GM23338 (cell line): ENCODE results near the gene GUCA2A. TPM values are rescaled to one million over a fixed set of nuclear protein-coding genes. Genes with fewer than 3 reads are reported as not detected.

Experiments
- ATAC-seq: fragments of 200-7000 bp; cut with Tn5 transposase; 3 replicates; pipeline ENCODE4 v1.9.1; 2020
- DNase-seq: peaks from one replicate; pipeline ENCODE4 v3.0.0-alpha.2; 2015; ENCODE audit warnings: low spot score
- H2AFZ ChIP-seq: fragments of 200-600 bp; sonication (generic); 2 replicates; pipeline ENCODE4 v1.8.0; 2016; ENCODE audit warnings: antibody characterized with exemption, mild to moderate bottlenecking, moderate library complexity
- H3F3A ChIP-seq: fragments of 200-600 bp; sonication (generic); replicated peaks from 2 replicates; pipeline ENCODE4 v1.8.0; 2017; ENCODE audit warnings: antibody characterized with exemption, mixed run types, low read depth
- H3K27ac ChIP-seq: fragments of 200-600 bp; sonication (generic); 2 replicates; pipeline ENCODE4 v1.6.1; 2016; ENCODE audit warnings: low read depth
- H3K27me3 ChIP-seq: fragments of 200-600 bp; sonication (generic); 2 replicates; pipeline ENCODE4 v1.8.0; 2016; ENCODE audit warnings: mild to moderate bottlenecking, mixed run types, moderate library complexity; ENCODE audit not compliant: insufficient read depth
- H3K36me3 ChIP-seq: fragments of 200-600 bp; sonication (generic); 2 replicates; pipeline ENCODE4 v1.8.0; 2016; ENCODE audit warnings: mild to moderate bottlenecking; ENCODE audit not compliant: insufficient read depth
- H3K4me1 ChIP-seq: fragments of 200-600 bp; sonication (generic); 2 replicates; pipeline ENCODE4 v1.8.0; 2016; ENCODE audit warnings: mild to moderate bottlenecking, moderate library complexity; ENCODE audit not compliant: insufficient read depth
- H3K4me2 ChIP-seq: fragments of 200-600 bp; sonication (generic); 2 replicates; pipeline ENCODE4 v1.7.1; 2017; ENCODE audit warnings: mixed run types
- H3K4me3 ChIP-seq: fragments of 200-600 bp; sonication (generic); 2 replicates; pipeline ENCODE4 v1.6.1; 2016; ENCODE audit warnings: mixed run types
- H3K79me2 ChIP-seq: fragments of 200-600 bp; sonication (generic); replicated peaks from 2 replicates; pipeline ENCODE4 v1.8.0; 2017; ENCODE audit warnings: mild to moderate bottlenecking; ENCODE audit not compliant: insufficient read depth
- H3K9me2 ChIP-seq: fragments of 200-600 bp; sonication (generic); 2 replicates; pipeline ENCODE4 v1.8.0; 2017; ENCODE audit not compliant: insufficient read depth
- H4K20me1 ChIP-seq: fragments of 200-600 bp; sonication (generic); replicated peaks from 2 replicates; pipeline ENCODE4 v1.8.0; 2017; ENCODE audit warnings: mild to moderate bottlenecking; ENCODE audit not compliant: insufficient read depth
- H3K27ac Mint-ChIP-seq: 2 replicates; pipeline ENCODE4 v1.8.0; 2020; ENCODE audit warnings: inconsistent platforms, mild to moderate bottlenecking, moderate library complexity, mixed read lengths
- H3K27me3 Mint-ChIP-seq: 3 replicates; pipeline ENCODE4 v1.8.0; 2022; ENCODE audit warnings: low read depth, mild to moderate bottlenecking, moderate library complexity, mixed read lengths, inconsistent platforms; ENCODE audit not compliant: insufficient read depth, poor library complexity
- H3K36me3 Mint-ChIP-seq: 3 replicates; pipeline ENCODE4 v1.8.0; 2021; ENCODE audit warnings: low read depth, mild to moderate bottlenecking, inconsistent platforms, moderate library complexity, mixed read lengths
- H3K4me1 Mint-ChIP-seq: 3 replicates; pipeline ENCODE4 v1.8.0; 2020; ENCODE audit warnings: mild to moderate bottlenecking, inconsistent platforms, mixed read lengths
- H3K4me3 Mint-ChIP-seq: 3 replicates; pipeline ENCODE4 v1.8.0; 2021; ENCODE audit warnings: moderate library complexity, mild to moderate bottlenecking, inconsistent platforms, mixed read lengths
- H3K9me3 Mint-ChIP-seq: 3 replicates; pipeline ENCODE4 v1.8.0; 2020; ENCODE audit warnings: moderate library complexity, mild to moderate bottlenecking, inconsistent platforms, mixed read lengths
- CREB1 ChIP-seq: fragments of 250-450 bp; sonication (Bioruptor Pico); IDR thresholded peaks from 2 replicates; pipeline ENCODE4 v1.5.0; 2020; ENCODE audit warnings: low read depth, mild to moderate bottlenecking, moderate library complexity
- CTCF ChIP-seq, 2 experiments: fragments of 200-600 bp in 1 of 2; sonication (generic) in 1 of 2; conservative IDR thresholded peaks; 2 replicates each; pipeline versions ENCODE4 v1.5.1 to v1.6.1; 2016 to 2017; ENCODE audit warnings: antibody characterized with exemption in 2 of 2, low read depth in 2 of 2, mild to moderate bottlenecking in 2 of 2, moderate library complexity in 1 of 2
- ETS1 ChIP-seq: IDR thresholded peaks from 2 replicates; pipeline ENCODE4 v1.6.1; 2016; ENCODE audit warnings: antibody characterized with exemption
- EZH2 ChIP-seq: fragments of 200-600 bp; sonication (generic); IDR thresholded peaks from one replicate; pipeline ENCODE4 v1.8.0; 2017; ENCODE audit warnings: antibody characterized with exemption, mild to moderate bottlenecking, low read depth; ENCODE audit not compliant: unreplicated experiment
- EZH2phosphoT487 ChIP-seq: fragments of 200-600 bp; sonication (generic); IDR thresholded peaks from one replicate; pipeline ENCODE4 v1.8.1; 2018; ENCODE audit warnings: antibody characterized with exemption; ENCODE audit not compliant: unreplicated experiment
- JUNB ChIP-seq: IDR thresholded peaks from one replicate; pipeline ENCODE4 v1.6.1; 2016; ENCODE audit warnings: antibody characterized with exemption; ENCODE audit not compliant: unreplicated experiment
- NANOG ChIP-seq: IDR thresholded peaks from 2 replicates; pipeline ENCODE4 v1.6.1; 2016; ENCODE audit warnings: antibody characterized with exemption, borderline replicate concordance
- POLR2AphosphoS5 ChIP-seq: IDR thresholded peaks from 2 replicates; pipeline ENCODE4 v1.6.1; 2016; ENCODE audit warnings: antibody characterized with exemption, low read depth
- REST ChIP-seq: IDR thresholded peaks from one replicate; pipeline ENCODE4 v1.6.1; 2018; ENCODE audit warnings: antibody characterized with exemption; ENCODE audit not compliant: unreplicated experiment
- STAT1 ChIP-seq: IDR thresholded peaks from one replicate; pipeline ENCODE4 v1.6.1; 2016; ENCODE audit warnings: antibody characterized with exemption; ENCODE audit not compliant: unreplicated experiment
- ZNF114 ChIP-seq: fragments of 250-450 bp; sonication (Bioruptor Pico); IDR thresholded peaks from 2 replicates; pipeline ENCODE4 v1.5.0; 2020; ENCODE audit warnings: mild to moderate bottlenecking, moderate library complexity
- ZNF331 ChIP-seq: fragments of 250-450 bp; sonication (Bioruptor Pico); IDR thresholded peaks from 2 replicates; pipeline ENCODE4 v1.5.0; 2020; ENCODE audit warnings: low read depth, mild to moderate bottlenecking, moderate library complexity
- ZNF462 ChIP-seq: fragments of 250-450 bp; sonication (Bioruptor Pico); IDR thresholded peaks from 2 replicates; pipeline ENCODE4 v1.5.0; 2020; ENCODE audit warnings: mild to moderate bottlenecking, moderate library complexity
- polyA plus RNA-seq: library from polyadenylated mRNA; unstranded; fragments of >200 nt; fragmentation: Nextera tagmentation; extraction: Ambion mirVana; gene quantifications from 2 replicates; pipeline ENCODE4 v1.2.1, GENCODE V29; 2016
- total RNA-seq: library from RNA; depleted of rRNA; stranded (reverse); fragments of >200 nt; shearing (Covaris generic); gene quantifications from 2 replicates; pipeline ENCODE4 v1.2.3, GENCODE V29; 2014

The GUCA2A gene
- total and polyA plus RNA-seq, 2 experiments from 2014 or later = not detected

- H3K27ac ChIP-seq = no peak overlapping the region
- no peaks in the 10 kb centered on the region for H3K79me2 ChIP-seq
- H4K20me1 ChIP-seq = no peaks in the 10 kb centered on the region
- Mint-ChIP-seq H3K27ac (no peak overlapping the region), H3K4me1 (peaks cover 4% of the 10 kb centered on the region), H3K27me3 (peaks cover 2% of the 10 kb centered on the region), H3K9me3 (peaks cover 2% of the 10 kb centered on the region; the same call in 1 of the 3 replicates), H3K36me3 (no peaks in the 10 kb centered on the region), H3K4me3 (no peak overlapping the region)
- H3K27me3 ChIP-seq = no peaks in the 10 kb centered on the region; the same call in 1 of the 2 replicates
- H3K4me3 ChIP-seq = no peak overlapping the region
- TF ChIP-seq JUNB (no peak), EZH2phosphoT487 (no peak), REST (no peak), EZH2 (no peak), CTCF (conservative IDR thresholded peaks at IDR 0.05; ENCODE audit: low read depth in 2 of 2) (no peak), POLR2AphosphoS5 (no peak), NANOG (no peak), ZNF114 (no peak), ETS1 (no peak), STAT1 (no peak), ZNF462 (no peak), CREB1 (CRISPR knock-in tag) (no peak), ZNF331 (no peak)
- H3K4me2 ChIP-seq = no peak overlapping the region
- ATAC-seq (no peak), DNase-seq (no peak)
- H3F3A ChIP-seq = no peaks in the 10 kb centered on the region
- H2AFZ ChIP-seq = no peak overlapping the region
- H3K4me1 ChIP-seq = no peaks in the 10 kb centered on the region
- H3K9me2 ChIP-seq = no peaks in the 10 kb centered on the region
- no peaks in the 10 kb centered on the region for H3K36me3 ChIP-seq
These were observed 1.4 kb downstream of the GUCA2A start for GRCh38 chr1:42163114-42163513.
